ENCODE measurements around the gene NANP. TPM values are rescaled to one million over a fixed set of nuclear protein-coding genes. Genes with fewer than 3 reads are reported as not detected.

The NANP gene
- total and polyA plus RNA-seq, 2 of the 13 experiments (the other 11 are each of a cell fraction or from before 2014, with no cell fraction given): 8.9 to 21.5 TPM

DNA sequence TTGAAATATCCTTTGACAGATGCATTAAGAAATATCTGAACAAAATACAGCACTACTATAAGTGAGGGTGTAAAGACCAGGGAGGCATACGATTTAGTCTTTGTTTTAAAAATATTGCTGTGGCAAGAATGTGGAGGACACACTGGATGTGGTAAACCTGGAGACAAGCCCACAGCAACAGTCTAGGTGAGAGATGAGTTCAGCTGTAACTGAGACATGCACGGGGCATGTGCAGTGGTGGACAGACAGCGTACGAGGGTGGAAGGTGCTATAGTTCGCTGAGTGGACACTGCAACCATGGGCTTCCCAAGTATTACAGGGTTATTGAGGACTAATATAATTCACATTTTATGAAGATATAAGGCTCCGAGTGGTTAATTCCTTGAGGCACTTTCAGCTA, 1.8 kb downstream of the NANP start (continued):
- TF ChIP-seq, protein P1, sequence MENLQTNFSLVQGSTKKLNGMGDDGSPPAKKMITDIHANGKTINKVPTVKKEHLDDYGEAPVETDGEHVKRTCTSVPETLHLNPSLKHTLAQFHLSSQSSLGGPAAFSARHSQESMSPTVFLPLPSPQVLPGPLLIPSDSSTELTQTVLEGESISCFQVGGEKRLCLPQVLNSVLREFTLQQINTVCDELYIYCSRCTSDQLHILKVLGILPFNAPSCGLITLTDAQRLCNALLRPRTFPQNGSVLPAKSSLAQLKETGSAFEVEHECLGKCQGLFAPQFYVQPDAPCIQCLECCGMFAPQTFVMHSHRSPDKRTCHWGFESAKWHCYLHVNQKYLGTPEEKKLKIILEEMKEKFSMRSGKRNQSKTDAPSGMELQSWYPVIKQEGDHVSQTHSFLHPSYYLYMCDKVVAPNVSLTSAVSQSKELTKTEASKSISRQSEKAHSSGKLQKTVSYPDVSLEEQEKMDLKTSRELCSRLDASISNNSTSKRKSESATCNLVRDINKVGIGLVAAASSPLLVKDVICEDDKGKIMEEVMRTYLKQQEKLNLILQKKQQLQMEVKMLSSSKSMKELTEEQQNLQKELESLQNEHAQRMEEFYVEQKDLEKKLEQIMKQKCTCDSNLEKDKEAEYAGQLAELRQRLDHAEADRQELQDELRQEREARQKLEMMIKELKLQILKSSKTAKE (CRISPR knock-in tag; IDR thresholded peaks at IDR 0.05; ENCODE audit: borderline replicate concordance): no peak
- TF ChIP-seq ZNF781 (CRISPR knock-in tag; IDR thresholded peaks at IDR 0.05; ENCODE audit: borderline replicate concordance, not compliant biosample characterization): no peak
- TF ChIP-seq, protein P2, sequence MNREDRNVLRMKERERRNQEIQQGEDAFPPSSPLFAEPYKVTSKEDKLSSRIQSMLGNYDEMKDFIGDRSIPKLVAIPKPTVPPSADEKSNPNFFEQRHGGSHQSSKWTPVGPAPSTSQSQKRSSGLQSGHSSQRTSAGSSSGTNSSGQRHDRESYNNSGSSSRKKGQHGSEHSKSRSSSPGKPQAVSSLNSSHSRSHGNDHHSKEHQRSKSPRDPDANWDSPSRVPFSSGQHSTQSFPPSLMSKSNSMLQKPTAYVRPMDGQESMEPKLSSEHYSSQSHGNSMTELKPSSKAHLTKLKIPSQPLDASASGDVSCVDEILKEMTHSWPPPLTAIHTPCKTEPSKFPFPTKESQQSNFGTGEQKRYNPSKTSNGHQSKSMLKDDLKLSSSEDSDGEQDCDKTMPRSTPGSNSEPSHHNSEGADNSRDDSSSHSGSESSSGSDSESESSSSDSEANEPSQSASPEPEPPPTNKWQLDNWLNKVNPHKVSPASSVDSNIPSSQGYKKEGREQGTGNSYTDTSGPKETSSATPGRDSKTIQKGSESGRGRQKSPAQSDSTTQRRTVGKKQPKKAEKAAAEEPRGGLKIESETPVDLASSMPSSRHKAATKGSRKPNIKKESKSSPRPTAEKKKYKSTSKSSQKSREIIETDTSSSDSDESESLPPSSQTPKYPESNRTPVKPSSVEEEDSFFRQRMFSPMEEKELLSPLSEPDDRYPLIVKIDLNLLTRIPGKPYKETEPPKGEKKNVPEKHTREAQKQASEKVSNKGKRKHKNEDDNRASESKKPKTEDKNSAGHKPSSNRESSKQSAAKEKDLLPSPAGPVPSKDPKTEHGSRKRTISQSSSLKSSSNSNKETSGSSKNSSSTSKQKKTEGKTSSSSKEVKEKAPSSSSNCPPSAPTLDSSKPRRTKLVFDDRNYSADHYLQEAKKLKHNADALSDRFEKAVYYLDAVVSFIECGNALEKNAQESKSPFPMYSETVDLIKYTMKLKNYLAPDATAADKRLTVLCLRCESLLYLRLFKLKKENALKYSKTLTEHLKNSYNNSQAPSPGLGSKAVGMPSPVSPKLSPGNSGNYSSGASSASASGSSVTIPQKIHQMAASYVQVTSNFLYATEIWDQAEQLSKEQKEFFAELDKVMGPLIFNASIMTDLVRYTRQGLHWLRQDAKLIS (CRISPR knock-in tag; IDR thresholded peaks at IDR 0.05): no peak
- TF ChIP-seq FOXM1 (CRISPR knock-in tag; IDR thresholded peaks at IDR 0.05): no peak
- no peak for TF ChIP-seq ZNF160 (CRISPR knock-in tag; IDR thresholded peaks at IDR 0.05)
- TF ChIP-seq ARHGAP35 (CRISPR knock-in tag; IDR thresholded peaks at IDR 0.05; ENCODE audit: borderline replicate concordance): no peak
- no peak for TF ChIP-seq ZNF543 (CRISPR knock-in tag; IDR thresholded peaks at IDR 0.05)
- TF ChIP-seq ZMYM3 (CRISPR knock-in tag; IDR thresholded peaks at IDR 0.05): no peak
- TF ChIP-seq LCORL (IDR thresholded peaks at IDR 0.05): no peak
- TF ChIP-seq LCORL (CRISPR knock-in tag; IDR thresholded peaks at IDR 0.05): no peak
- TF ChIP-seq HNF4A (CRISPR knock-in tag; IDR thresholded peaks at IDR 0.05): 0 out of 2 replicates have a peak, but pooled peaks have one; percentile 13
- TF ChIP-seq, protein P3, sequence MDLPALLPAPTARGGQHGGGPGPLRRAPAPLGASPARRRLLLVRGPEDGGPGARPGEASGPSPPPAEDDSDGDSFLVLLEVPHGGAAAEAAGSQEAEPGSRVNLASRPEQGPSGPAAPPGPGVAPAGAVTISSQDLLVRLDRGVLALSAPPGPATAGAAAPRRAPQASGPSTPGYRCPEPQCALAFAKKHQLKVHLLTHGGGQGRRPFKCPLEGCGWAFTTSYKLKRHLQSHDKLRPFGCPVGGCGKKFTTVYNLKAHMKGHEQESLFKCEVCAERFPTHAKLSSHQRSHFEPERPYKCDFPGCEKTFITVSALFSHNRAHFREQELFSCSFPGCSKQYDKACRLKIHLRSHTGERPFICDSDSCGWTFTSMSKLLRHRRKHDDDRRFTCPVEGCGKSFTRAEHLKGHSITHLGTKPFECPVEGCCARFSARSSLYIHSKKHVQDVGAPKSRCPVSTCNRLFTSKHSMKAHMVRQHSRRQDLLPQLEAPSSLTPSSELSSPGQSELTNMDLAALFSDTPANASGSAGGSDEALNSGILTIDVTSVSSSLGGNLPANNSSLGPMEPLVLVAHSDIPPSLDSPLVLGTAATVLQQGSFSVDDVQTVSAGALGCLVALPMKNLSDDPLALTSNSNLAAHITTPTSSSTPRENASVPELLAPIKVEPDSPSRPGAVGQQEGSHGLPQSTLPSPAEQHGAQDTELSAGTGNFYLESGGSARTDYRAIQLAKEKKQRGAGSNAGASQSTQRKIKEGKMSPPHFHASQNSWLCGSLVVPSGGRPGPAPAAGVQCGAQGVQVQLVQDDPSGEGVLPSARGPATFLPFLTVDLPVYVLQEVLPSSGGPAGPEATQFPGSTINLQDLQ (CRISPR knock-in tag; IDR thresholded peaks at IDR 0.05): no peak
- TF ChIP-seq NCOA1 (CRISPR knock-in tag; IDR thresholded peaks at IDR 0.05): no peak
- 0 out of 2 replicates have a peak, but pooled peaks have one; percentile 41 for TF ChIP-seq ZFP37 (CRISPR knock-in tag; IDR thresholded peaks at IDR 0.05; ENCODE audit: borderline replicate concordance)
- no peak for TF ChIP-seq ZNF121 (CRISPR knock-in tag; IDR thresholded peaks at IDR 0.05)
- TF ChIP-seq RARG (CRISPR knock-in tag; IDR thresholded peaks at IDR 0.05; ENCODE audit: low read depth): no peak
- no peak for TF ChIP-seq CCAR2 (optimal IDR thresholded peaks at IDR 0.05; ENCODE audit: low read depth, low read length)
- no peak for TF ChIP-seq MTF1 (CRISPR knock-in tag; IDR thresholded peaks at IDR 0.05)
- no peak for TF ChIP-seq SRF (IDR thresholded peaks at IDR 0.05; ENCODE audit: low read depth, low read length)
- TF ChIP-seq POGZ (CRISPR knock-in tag; IDR thresholded peaks at IDR 0.05): no peak
- no peak for TF ChIP-seq ATAD3A (CRISPR knock-in tag; IDR thresholded peaks at IDR 0.05)
- no peak for TF ChIP-seq ZFP82 (CRISPR knock-in tag; IDR thresholded peaks at IDR 0.05; ENCODE audit: borderline replicate concordance)
- no peak for TF ChIP-seq RBM22 (optimal IDR thresholded peaks at IDR 0.05; ENCODE audit: low read length)
- TF ChIP-seq ZBTB38 (CRISPR knock-in tag; IDR thresholded peaks at IDR 0.05): peak; percentile 97

All from HepG2 (cell line).